Measurements from ENCODE around the gene PLD1. TPM values are rescaled to one million over a fixed set of nuclear protein-coding genes. Genes with fewer than 3 reads are reported as not detected.
"Not testable (repeated sequence)": the region's sequence is repeated elsewhere in the genome, so short reads cannot be mapped to it uniquely, and the experiment has no call there.

PLD1 gene
- total RNA-seq, 1 donor from 2014 or later, result 29.1 TPM

DNA sequence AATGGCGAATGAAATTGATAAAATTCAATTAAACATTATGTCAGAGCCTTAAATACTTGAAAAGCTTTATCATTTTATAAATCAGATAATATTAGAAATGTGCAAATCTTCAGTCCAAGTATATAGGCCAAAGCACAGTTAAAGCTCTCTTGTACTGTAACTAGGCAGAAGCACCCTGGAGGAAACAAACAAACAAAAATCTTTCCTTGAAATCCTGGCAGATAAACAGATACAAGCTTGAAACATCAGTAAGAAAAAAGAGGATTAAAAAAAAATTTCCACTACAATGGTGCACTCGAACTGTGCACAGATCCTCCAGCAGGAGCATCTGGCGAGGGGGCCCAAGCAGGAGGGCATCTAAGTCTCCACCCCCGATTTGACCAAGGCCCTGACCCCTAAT, 166.6 kb downstream of the PLD1 start:
- H3K4me3 Mint-ChIP-seq, result no peak overlapping the region
- no peak overlapping the region for H3K27ac Mint-ChIP-seq
- peaks cover 12% of the 10 kb centered on the region for H3K4me1 Mint-ChIP-seq
- peaks cover 12% of the 10 kb centered on the region for H3K36me3 Mint-ChIP-seq
- DNase-seq (ENCODE audit: low spot score in 2 of 2, unreplicated experiment in 2 of 2), result no peak
- TF ChIP-seq, protein P1, sequence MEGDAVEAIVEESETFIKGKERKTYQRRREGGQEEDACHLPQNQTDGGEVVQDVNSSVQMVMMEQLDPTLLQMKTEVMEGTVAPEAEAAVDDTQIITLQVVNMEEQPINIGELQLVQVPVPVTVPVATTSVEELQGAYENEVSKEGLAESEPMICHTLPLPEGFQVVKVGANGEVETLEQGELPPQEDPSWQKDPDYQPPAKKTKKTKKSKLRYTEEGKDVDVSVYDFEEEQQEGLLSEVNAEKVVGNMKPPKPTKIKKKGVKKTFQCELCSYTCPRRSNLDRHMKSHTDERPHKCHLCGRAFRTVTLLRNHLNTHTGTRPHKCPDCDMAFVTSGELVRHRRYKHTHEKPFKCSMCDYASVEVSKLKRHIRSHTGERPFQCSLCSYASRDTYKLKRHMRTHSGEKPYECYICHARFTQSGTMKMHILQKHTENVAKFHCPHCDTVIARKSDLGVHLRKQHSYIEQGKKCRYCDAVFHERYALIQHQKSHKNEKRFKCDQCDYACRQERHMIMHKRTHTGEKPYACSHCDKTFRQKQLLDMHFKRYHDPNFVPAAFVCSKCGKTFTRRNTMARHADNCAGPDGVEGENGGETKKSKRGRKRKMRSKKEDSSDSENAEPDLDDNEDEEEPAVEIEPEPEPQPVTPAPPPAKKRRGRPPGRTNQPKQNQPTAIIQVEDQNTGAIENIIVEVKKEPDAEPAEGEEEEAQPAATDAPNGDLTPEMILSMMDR (IDR thresholded peaks at IDR 0.05; ENCODE audit: unreplicated experiment), result no peak
- peaks cover 1% of the 10 kb centered on the region for H3K9me3 Mint-ChIP-seq
- H3K27me3 Mint-ChIP-seq (ENCODE audit: low read depth), result no peaks in the 10 kb centered on the region

DNA sequence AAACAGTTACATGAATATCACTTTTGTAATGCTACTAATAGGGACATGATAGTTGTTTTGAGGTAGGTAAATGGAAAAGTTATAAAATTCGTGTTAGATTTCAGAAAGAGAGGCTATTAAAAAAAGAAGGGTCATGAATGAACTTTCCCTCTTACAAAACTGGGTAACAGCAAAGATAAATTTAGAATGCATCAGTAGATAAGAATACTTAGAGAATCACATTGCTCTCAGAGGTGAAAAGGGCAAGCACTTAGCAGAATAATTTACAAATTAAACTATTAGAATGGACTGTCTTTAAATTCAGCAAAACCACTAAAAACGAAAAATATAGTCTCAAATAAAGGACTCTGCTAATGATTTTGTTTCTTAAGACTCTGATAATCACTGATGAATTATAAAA, 167.2 kb downstream of the PLD1 start:
- Mint-ChIP-seq H3K4me1 (peaks cover 12% of the 10 kb centered on the region), H3K27me3 (ENCODE audit: low read depth) (no peaks in the 10 kb centered on the region), H3K36me3 (peaks cover 16% of the 10 kb centered on the region), H3K27ac (peak overlapping the region; percentile 14), H3K4me3 (no peak overlapping the region), H3K9me3 (peaks cover 6% of the 10 kb centered on the region)
- DNase-seq (ENCODE audit: low spot score in 2 of 2, unreplicated experiment in 2 of 2), result no peak
- TF ChIP-seq, protein P1 (IDR thresholded peaks at IDR 0.05; ENCODE audit: unreplicated experiment), result no peak

DNA sequence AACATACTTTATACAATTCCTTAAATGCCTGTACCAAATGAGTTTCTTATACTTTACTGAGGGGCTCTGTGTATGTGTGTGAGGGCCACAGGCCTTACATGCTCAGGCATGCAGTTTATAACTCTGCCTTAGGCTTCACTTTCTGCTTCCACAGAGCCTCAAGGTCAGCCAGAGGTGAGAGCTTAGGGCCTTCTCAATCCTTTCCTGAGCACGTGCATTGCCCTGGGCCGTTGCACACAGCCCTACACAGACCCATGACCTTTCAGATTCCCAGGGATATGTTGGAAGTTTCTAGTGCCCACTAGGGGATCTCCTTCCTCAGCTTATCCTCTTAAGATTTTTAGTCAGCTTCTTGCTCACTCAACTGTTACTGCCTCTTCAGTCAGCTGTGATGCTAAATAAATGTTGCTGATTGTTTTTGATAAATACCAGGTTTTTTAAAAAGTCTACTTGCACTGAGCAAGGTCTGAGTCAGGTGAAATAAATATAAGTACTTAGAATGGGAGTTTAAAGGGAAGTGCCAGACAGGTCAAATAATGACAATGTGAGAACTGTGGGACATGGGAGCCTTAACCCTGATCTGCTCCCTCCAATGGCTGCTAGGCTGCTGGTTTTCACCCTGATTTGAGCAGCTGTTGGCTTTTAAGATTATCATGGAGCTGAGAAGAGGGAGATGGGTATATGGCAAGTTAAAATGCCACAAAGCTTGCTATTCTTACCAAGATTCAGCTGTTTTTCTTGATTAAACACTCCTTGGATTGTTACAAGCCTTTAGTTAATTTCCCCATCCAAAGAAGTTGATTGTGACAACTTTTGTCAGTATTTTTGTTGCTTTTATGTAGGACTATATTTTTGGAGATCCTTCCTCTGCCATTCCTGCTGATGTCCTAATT, 169.5 kb downstream of the PLD1 start:
- no peak overlapping the region for H3K4me3 Mint-ChIP-seq
- no peaks in the 10 kb centered on the region for H3K27me3 Mint-ChIP-seq (ENCODE audit: low read depth)
- TF ChIP-seq, protein P1 (IDR thresholded peaks at IDR 0.05; ENCODE audit: unreplicated experiment), result no peak
- DNase-seq (ENCODE audit: low spot score in 2 of 2, unreplicated experiment in 2 of 2), result no peak
- H3K9me3 Mint-ChIP-seq, result peaks cover 12% of the 10 kb centered on the region
- peak overlapping the region; percentile 80 for H3K27ac Mint-ChIP-seq
- H3K4me1 Mint-ChIP-seq, result peaks cover 12% of the 10 kb centered on the region
- peaks cover 23% of the 10 kb centered on the region for H3K36me3 Mint-ChIP-seq

DNA sequence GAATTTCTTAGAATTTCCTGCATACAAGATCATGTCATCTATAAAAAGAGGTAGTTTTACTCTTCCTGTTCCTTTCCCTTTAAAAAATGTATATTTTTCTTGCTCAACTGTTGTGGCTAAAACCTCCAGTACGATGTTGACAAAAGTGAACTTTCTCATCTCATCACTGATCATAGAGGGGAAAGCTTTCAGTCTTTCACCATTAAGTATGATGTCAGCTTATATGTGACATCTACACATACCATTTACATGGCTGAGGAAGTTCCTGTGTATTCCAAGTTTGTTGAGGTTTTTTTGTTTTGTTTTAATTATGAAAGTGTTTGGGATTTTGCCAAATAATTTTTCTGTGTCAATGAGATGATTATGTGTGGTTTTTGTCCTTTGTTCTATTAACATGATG, 173.6 kb downstream of the PLD1 start:
- no peak overlapping the region for H3K27ac Mint-ChIP-seq
- no peak for DNase-seq (ENCODE audit: low spot score in 2 of 2, unreplicated experiment in 2 of 2)
- H3K9me3 Mint-ChIP-seq, result peaks cover 12% of the 10 kb centered on the region
- peaks cover 7% of the 10 kb centered on the region for H3K4me1 Mint-ChIP-seq
- no peak overlapping the region for H3K4me3 Mint-ChIP-seq
- TF ChIP-seq, protein P1 (IDR thresholded peaks at IDR 0.05; ENCODE audit: unreplicated experiment), result no peak
- no peaks in the 10 kb centered on the region for H3K27me3 Mint-ChIP-seq (ENCODE audit: low read depth)
- peaks cover 23% of the 10 kb centered on the region for H3K36me3 Mint-ChIP-seq

DNA sequence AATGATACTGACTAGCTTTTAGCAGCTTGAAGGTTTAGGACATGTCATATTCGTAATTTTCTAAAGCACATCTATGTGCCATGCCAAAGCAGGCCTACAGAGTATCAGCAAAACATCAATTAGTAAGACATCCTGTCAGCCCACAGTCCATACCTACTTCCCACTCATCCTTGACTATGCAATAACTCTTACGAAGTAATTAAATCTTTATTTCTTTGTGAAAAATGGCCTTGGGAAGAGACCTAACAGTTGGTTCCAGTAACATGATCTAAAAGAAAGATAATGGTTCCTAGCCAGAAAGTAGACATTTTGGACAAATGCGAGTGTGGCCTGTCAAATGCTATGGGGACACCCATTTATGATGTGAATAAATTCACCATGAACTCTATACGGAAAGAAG, 177.5 kb downstream of the PLD1 start:
- H3K27ac Mint-ChIP-seq, result no peak overlapping the region
- no peak for DNase-seq (ENCODE audit: low spot score in 2 of 2, unreplicated experiment in 2 of 2)
- H3K36me3 Mint-ChIP-seq, result peaks cover 14% of the 10 kb centered on the region
- TF ChIP-seq, protein P1 (IDR thresholded peaks at IDR 0.05; ENCODE audit: unreplicated experiment), result no peak
- peaks cover 6% of the 10 kb centered on the region for H3K9me3 Mint-ChIP-seq
- no peak overlapping the region for H3K4me3 Mint-ChIP-seq
- no peaks in the 10 kb centered on the region for H3K27me3 Mint-ChIP-seq (ENCODE audit: low read depth)
- H3K4me1 Mint-ChIP-seq, result no peaks in the 10 kb centered on the region

- H3K4me3 Mint-ChIP-seq; DNase-seq (ENCODE audit: low spot score in 2 of 2, unreplicated experiment in 2 of 2); H3K27me3 Mint-ChIP-seq (ENCODE audit: low read depth); H3K27ac Mint-ChIP-seq; H3K4me1 Mint-ChIP-seq: not testable (repeated sequence)
- Mint-ChIP-seq H3K36me3 (peaks cover 26% of the 10 kb centered on the region), H3K9me3 (peaks cover 22% of the 10 kb centered on the region)
Measured at GRCh38 chr3:171626799-171627198, 183.5 kb downstream of the PLD1 start.

All from mesothelial cell of epicardium (in vitro differentiated cells).